Measurements from ENCODE around the gene HECW1. TPM values are rescaled to one million over a fixed set of nuclear protein-coding genes. Genes with fewer than 3 reads are reported as not detected.

The HECW1 gene
- total and polyA plus RNA-seq, 2 of the 13 experiments (the other 11 are each of a cell fraction or from before 2014, with no cell fraction given) = not detected

DNA sequence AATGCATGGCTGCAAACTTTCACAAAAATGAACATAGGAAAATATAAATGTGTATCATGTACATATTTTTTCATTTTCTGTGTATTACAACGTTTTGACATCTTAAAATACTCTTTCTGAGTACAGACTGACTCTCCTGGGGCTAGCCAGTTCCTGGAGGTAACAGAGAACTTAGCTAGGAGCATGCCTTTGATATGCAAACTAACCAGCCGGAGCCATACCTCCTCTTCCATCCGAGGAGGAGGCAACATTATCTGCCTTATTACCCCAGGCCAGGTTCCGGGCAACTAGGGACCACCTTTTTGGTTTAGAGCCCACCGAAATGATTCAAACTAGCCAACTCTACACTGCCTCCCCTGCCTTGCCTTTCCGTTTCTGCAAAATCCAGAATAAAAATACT, 33.7 kb upstream of the HECW1 start (continued):
- TF ChIP-seq, protein P1, sequence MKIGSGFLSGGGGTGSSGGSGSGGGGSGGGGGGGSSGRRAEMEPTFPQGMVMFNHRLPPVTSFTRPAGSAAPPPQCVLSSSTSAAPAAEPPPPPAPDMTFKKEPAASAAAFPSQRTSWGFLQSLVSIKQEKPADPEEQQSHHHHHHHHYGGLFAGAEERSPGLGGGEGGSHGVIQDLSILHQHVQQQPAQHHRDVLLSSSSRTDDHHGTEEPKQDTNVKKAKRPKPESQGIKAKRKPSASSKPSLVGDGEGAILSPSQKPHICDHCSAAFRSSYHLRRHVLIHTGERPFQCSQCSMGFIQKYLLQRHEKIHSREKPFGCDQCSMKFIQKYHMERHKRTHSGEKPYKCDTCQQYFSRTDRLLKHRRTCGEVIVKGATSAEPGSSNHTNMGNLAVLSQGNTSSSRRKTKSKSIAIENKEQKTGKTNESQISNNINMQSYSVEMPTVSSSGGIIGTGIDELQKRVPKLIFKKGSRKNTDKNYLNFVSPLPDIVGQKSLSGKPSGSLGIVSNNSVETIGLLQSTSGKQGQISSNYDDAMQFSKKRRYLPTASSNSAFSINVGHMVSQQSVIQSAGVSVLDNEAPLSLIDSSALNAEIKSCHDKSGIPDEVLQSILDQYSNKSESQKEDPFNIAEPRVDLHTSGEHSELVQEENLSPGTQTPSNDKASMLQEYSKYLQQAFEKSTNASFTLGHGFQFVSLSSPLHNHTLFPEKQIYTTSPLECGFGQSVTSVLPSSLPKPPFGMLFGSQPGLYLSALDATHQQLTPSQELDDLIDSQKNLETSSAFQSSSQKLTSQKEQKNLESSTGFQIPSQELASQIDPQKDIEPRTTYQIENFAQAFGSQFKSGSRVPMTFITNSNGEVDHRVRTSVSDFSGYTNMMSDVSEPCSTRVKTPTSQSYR (CRISPR knock-in tag; IDR thresholded peaks at IDR 0.05; ENCODE audit: borderline replicate concordance) = no peak
- TF ChIP-seq, protein P2, sequence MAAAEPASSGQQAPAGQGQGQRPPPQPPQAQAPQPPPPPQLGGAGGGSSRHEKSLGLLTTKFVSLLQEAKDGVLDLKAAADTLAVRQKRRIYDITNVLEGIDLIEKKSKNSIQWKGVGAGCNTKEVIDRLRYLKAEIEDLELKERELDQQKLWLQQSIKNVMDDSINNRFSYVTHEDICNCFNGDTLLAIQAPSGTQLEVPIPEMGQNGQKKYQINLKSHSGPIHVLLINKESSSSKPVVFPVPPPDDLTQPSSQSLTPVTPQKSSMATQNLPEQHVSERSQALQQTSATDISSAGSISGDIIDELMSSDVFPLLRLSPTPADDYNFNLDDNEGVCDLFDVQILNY (CRISPR knock-in tag; conservative IDR thresholded peaks at IDR 0.05) = no peak
- no peak for TF ChIP-seq ZNF207 (IDR thresholded peaks at IDR 0.05; ENCODE audit: borderline replicate concordance)
- no peak for TF ChIP-seq ZBTB3 (CRISPR knock-in tag; IDR thresholded peaks at IDR 0.05; ENCODE audit: borderline replicate concordance, low read depth)
- no peak for TF ChIP-seq RBFOX2 (IDR thresholded peaks at IDR 0.05; ENCODE audit: low read depth, low read length)
- TF ChIP-seq HHEX (CRISPR knock-in tag; IDR thresholded peaks at IDR 0.05) = no peak
- no peak for TF ChIP-seq TBX2 (CRISPR knock-in tag; IDR thresholded peaks at IDR 0.05; ENCODE audit: borderline replicate concordance)
- no peak for TF ChIP-seq ZNF382 (CRISPR knock-in tag; IDR thresholded peaks at IDR 0.05; ENCODE audit: borderline replicate concordance)

DNA sequence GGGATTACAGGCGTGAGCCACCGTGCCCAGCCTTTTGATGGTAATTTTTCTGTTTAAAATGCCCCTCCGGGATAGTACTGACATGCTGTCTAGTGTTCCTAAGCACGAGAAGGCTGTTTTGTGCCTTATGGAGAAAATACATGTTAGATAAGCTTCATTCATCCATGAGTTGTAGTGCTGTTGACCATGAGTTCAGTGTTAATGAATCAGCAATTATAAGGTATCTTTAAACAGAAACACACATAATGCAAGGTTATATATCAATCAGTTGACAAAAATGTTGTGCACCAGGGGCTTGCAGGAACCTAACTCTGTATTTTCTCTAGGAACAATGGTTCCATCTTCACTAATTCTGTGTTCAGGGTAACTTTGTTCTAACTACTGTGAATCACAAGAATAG, 30.8 kb upstream of the HECW1 start:
- Histone ChIP-seq H3K9ac (ENCODE audit: insufficient read depth, low read depth, low read length) (no peak overlapping the region), H3K36me3 (replicated peaks in 1 of 2; ENCODE audit: control insufficient read depth in 1 of 2, insufficient read depth in 2 of 2, low read length in 2 of 2) (no peaks in the 10 kb centered on the region), H2AFZ (ENCODE audit: low read length) (no peak overlapping the region), H3K9me3 (ENCODE audit: low read length) (no peaks in the 10 kb centered on the region), H3K4me1 (ENCODE audit: insufficient read depth, low read length) (no peaks in the 10 kb centered on the region), H3K79me2 (ENCODE audit: insufficient read depth, low read length) (no peaks in the 10 kb centered on the region), H3K4me3 (replicated peaks in 1 of 3; ENCODE audit: insufficient read depth in 1 of 3, low read depth in 2 of 3, low read length in 3 of 3) (no peak overlapping the region), H3K4me2 (ENCODE audit: low read depth, low read length) (no peak overlapping the region), H3K27me3 (ENCODE audit: control insufficient read depth in 1 of 2, insufficient read depth in 2 of 2, low read length in 2 of 2) (peaks cover 1 to 3% of the 10 kb centered on the region in 2 experiments; a peak in 2 of 5 replicates), H4K20me1 (ENCODE audit: insufficient read depth, low read length) (no peaks in the 10 kb centered on the region), H3K27ac (ENCODE audit: extremely low read length, insufficient read depth, low read length) (no peak overlapping the region)
- BruUV-seq (replicated peaks) = no TSS peak
- CTCF ChIA-PET (ENCODE audit: low intra/inter-chr PET ratio, low total read pairs) = no interaction called here
- DNase-seq (ENCODE audit: low spot score) (no peak), ATAC-seq (no peak), FAIRE-seq (no peak)
- intact Hi-C loops (cut with micrococcal nuclease; ENCODE audit: unreplicated experiment) = no loop called here
- POLR2A ChIA-PET = no interaction called here
- in situ Hi-C loops (cut with HindIII; ENCODE audit: extremely low pct_ligation_motif_present, low pct_unique_long_range_greater_than_20kb) = no loop called here
- WGBS (ENCODE audit: low lambda C conversion rate) = 0% methylated on average over 4 of the region's 4 CpGs
- TF ChIP-seq MTA3 (CRISPR knock-in tag; IDR thresholded peaks at IDR 0.05) (no peak), LCORL (IDR thresholded peaks at IDR 0.05) (no peak), LCORL (CRISPR knock-in tag; IDR thresholded peaks at IDR 0.05) (no peak), DRAP1 (CRISPR knock-in tag; IDR thresholded peaks at IDR 0.05) (no peak)
- TF ChIP-seq, protein P3, sequence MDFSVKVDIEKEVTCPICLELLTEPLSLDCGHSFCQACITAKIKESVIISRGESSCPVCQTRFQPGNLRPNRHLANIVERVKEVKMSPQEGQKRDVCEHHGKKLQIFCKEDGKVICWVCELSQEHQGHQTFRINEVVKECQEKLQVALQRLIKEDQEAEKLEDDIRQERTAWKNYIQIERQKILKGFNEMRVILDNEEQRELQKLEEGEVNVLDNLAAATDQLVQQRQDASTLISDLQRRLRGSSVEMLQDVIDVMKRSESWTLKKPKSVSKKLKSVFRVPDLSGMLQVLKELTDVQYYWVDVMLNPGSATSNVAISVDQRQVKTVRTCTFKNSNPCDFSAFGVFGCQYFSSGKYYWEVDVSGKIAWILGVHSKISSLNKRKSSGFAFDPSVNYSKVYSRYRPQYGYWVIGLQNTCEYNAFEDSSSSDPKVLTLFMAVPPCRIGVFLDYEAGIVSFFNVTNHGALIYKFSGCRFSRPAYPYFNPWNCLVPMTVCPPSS (IDR thresholded peaks at IDR 0.05) = no peak

Data from HepG2 (cell line).